HepG2 (cell line): ENCODE data around the gene ZBTB48. TPM values are rescaled to one million over a fixed set of nuclear protein-coding genes. Genes with fewer than 3 reads are reported as not detected.
A peak's percentile ranks its signal among the peaks of the same experiment; 100 is the strongest.

Experiments used
- BORCS8-MEF2B ChIP-seq: sonication (generic); formaldehyde crosslinking; IDR thresholded peaks from 2 replicates; pipeline ENCODE4 v1.8.0; 2022; ENCODE audit warnings: mild to moderate bottlenecking, missing genetic modification reagents
- DPF2 ChIP-seq: sonication (generic); formaldehyde crosslinking; IDR thresholded peaks from 2 replicates; pipeline ENCODE4 v1.4.0; 2020; ENCODE audit warnings: mild to moderate bottlenecking, low read depth, missing genetic modification reagents, borderline replicate concordance
- EZH2 ChIP-seq: conservative IDR thresholded peaks from 2 replicates; pipeline ENCODE4 v1.6.1; 2012; ENCODE audit warnings: mild to moderate bottlenecking, low read depth, low read length, moderate library complexity
- FOXJ3 ChIP-seq: sonication (generic); formaldehyde crosslinking; IDR thresholded peaks from 2 replicates; pipeline ENCODE4 v1.4.0; 2020; ENCODE audit warnings: missing genetic modification reagents, mild to moderate bottlenecking, borderline replicate concordance
- IRF1 ChIP-seq: sonication (generic); formaldehyde crosslinking; IDR thresholded peaks from 2 replicates; pipeline ENCODE4 v1.4.0; 2020; ENCODE audit warnings: low read depth, mild to moderate bottlenecking, missing genetic modification reagents
- NFIB ChIP-seq: sonication (generic); formaldehyde crosslinking; IDR thresholded peaks from 2 replicates; pipeline ENCODE4 v1.9.0; 2021; ENCODE audit warnings: missing genetic modification reagents, mild to moderate bottlenecking, borderline replicate concordance
- PAWR ChIP-seq: sonication (generic); formaldehyde crosslinking; IDR thresholded peaks from 2 replicates; pipeline ENCODE4 v1.4.0; 2020; ENCODE audit warnings: missing genetic modification reagents, mild to moderate bottlenecking, borderline replicate concordance
- PHF21A ChIP-seq: sonication (generic); formaldehyde crosslinking; IDR thresholded peaks from 2 replicates; pipeline ENCODE4 v1.5.0; 2020; ENCODE audit warnings: mild to moderate bottlenecking, missing genetic modification reagents
- RFX3 ChIP-seq: IDR thresholded peaks from 2 replicates; pipeline ENCODE4 v1.6.1; 2016; ENCODE audit warnings: missing biosample characterization, missing genetic modification reagents
- TBX3 ChIP-seq: fragments of 450-650 bp; IDR thresholded peaks from 2 replicates; pipeline ENCODE4 v1.6.1; 2017; ENCODE audit warnings: antibody characterized with exemption, mild to moderate bottlenecking, inconsistent platforms, borderline replicate concordance
- TRIM22 ChIP-seq: fragments of 450-650 bp; IDR thresholded peaks from 2 replicates; pipeline ENCODE4 v1.6.1; 2017
- ZBTB7B ChIP-seq: sonication (generic); formaldehyde crosslinking; IDR thresholded peaks from 2 replicates; pipeline ENCODE4 v1.4.0; 2020; ENCODE audit warnings: missing genetic modification reagents
- ZNF230 ChIP-seq: sonication (generic); formaldehyde crosslinking; IDR thresholded peaks from 2 replicates; pipeline ENCODE4 v1.4.0; 2020; ENCODE audit warnings: mild to moderate bottlenecking, missing genetic modification reagents
- ZNF331 ChIP-seq: sonication (generic); formaldehyde crosslinking; IDR thresholded peaks from 2 replicates; pipeline ENCODE4 v1.4.0; 2020; ENCODE audit warnings: missing genetic modification reagents
- ZNF33B ChIP-seq: sonication (generic); formaldehyde crosslinking; IDR thresholded peaks from 2 replicates; pipeline ENCODE4 v1.5.1; 2020; ENCODE audit warnings: mild to moderate bottlenecking, missing genetic modification reagents
- ZNF367 ChIP-seq: sonication (generic); formaldehyde crosslinking; IDR thresholded peaks from 2 replicates; pipeline ENCODE4 v1.4.0; 2020; ENCODE audit warnings: missing genetic modification reagents, borderline replicate concordance
- ZNF530 ChIP-seq: sonication (generic); formaldehyde crosslinking; IDR thresholded peaks from 2 replicates; pipeline ENCODE4 v1.5.0; 2020; ENCODE audit warnings: low read depth, mild to moderate bottlenecking, missing genetic modification reagents
- ZSCAN31 ChIP-seq: sonication (generic); formaldehyde crosslinking; IDR thresholded peaks from 2 replicates; pipeline ENCODE4 v1.5.0; 2020; ENCODE audit warnings: low read depth, mild to moderate bottlenecking, missing genetic modification reagents
- polyA plus RNA-seq, 8 experiments: library from polyadenylated mRNA; depleted of rRNA in 3 of 8; stranded (reverse) in 7 of 8; unstranded in 1 of 8; fragments of >200 nt; fragmentation: Illumina TruSeq in 4 of 8; extraction: Trizol in 4 of 8; gene quantifications; 2 replicates each; pipeline versions ENCODE4 v1.2.1 to v1.2.3, GENCODE V29; 2011 to 2016; ENCODE audit warnings: low read depth in 4 of 8, missing spikeins in 1 of 8, mixed read lengths in 1 of 8; ENCODE audit not compliant: insufficient read depth in 1 of 8
- total RNA-seq, 5 experiments: library from RNA; depleted of rRNA; stranded (reverse); fragments of >200 nt; fragmentation: Illumina TruSeq; extraction: Trizol; gene quantifications; 2 replicates each; pipeline ENCODE4 v1.2.3, GENCODE V29; 2016; ENCODE audit warnings: low read depth in 1 of 5
- TF ChIP-seq, protein P1 (sequence below): sonication (generic); formaldehyde crosslinking; IDR thresholded peaks from 2 replicates; pipeline ENCODE4 v1.5.0; 2020; ENCODE audit warnings: mild to moderate bottlenecking, low read depth, missing genetic modification reagents, borderline replicate concordance
- TF ChIP-seq, protein P2 (sequence below): IDR thresholded peaks from 2 replicates; pipeline ENCODE4 v1.6.1; 2016; ENCODE audit warnings: mild to moderate bottlenecking, missing biosample characterization, missing genetic modification reagents
- TF ChIP-seq, protein P3 (sequence below): sonication (generic); formaldehyde crosslinking; IDR thresholded peaks from 2 replicates; pipeline ENCODE4 v1.4.0; 2020; ENCODE audit warnings: missing genetic modification reagents
- TF ChIP-seq, protein P4 (sequence below): sonication (generic); formaldehyde crosslinking; IDR thresholded peaks from 2 replicates; pipeline ENCODE4 v1.4.0; 2020; ENCODE audit warnings: missing genetic modification reagents, borderline replicate concordance
- TF ChIP-seq, protein P5 (sequence below): sonication (generic); formaldehyde crosslinking; IDR thresholded peaks from 2 replicates; pipeline ENCODE4 v1.5.0; 2020; ENCODE audit warnings: missing genetic modification reagents

The ZBTB48 gene
- total and polyA plus RNA-seq, 2 of the 13 experiments (the other 11 are each of a cell fraction or from before 2014, with no cell fraction given): 13.0 to 17.1 TPM

DNA sequence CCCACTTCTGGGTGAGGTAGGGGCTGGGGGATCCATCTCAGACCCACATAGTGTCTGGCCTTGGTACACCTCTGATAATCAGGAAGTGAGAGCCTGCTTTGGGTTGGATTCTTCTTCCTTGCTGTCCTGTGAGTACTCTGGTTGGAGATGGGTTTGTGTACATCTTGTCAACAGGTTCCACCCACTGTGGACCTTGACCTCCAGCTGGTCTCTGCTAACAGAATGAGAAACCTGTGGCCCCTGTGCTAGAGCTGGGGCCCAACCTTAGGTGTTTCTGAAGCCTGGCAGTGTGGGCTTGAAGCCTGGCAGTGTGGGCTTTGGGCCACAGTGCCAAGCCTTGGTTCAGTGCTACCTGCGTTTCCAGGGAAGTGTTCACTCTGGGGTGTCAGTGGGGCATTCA is 2.6 kb downstream of the ZBTB48 start (continued):
- TF ChIP-seq BORCS8-MEF2B (CRISPR knock-in tag): no peak
- peak; percentile 65; the same call in 1 of the 2 replicates for TF ChIP-seq FOXJ3 (CRISPR knock-in tag)
- TF ChIP-seq ZNF331 (CRISPR knock-in tag): peak; percentile 78
- 0 out of 2 replicates have a peak, but pooled peaks have one; percentile 37 for TF ChIP-seq ZSCAN31 (CRISPR knock-in tag)
- no peak for TF ChIP-seq ZNF230 (CRISPR knock-in tag)
- TF ChIP-seq, protein P1, sequence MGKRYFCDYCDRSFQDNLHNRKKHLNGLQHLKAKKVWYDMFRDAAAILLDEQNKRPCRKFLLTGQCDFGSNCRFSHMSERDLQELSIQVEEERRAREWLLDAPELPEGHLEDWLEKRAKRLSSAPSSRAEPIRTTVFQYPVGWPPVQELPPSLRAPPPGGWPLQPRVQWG: no peak
- TF ChIP-seq, protein P2, sequence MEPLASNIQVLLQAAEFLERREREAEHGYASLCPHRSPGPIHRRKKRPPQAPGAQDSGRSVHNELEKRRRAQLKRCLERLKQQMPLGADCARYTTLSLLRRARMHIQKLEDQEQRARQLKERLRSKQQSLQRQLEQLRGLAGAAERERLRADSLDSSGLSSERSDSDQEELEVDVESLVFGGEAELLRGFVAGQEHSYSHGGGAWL (CRISPR knock-in tag): no peak
- TF ChIP-seq IRF1 (CRISPR knock-in tag): no peak
- no peak for TF ChIP-seq TBX3
- TF ChIP-seq, protein P3, sequence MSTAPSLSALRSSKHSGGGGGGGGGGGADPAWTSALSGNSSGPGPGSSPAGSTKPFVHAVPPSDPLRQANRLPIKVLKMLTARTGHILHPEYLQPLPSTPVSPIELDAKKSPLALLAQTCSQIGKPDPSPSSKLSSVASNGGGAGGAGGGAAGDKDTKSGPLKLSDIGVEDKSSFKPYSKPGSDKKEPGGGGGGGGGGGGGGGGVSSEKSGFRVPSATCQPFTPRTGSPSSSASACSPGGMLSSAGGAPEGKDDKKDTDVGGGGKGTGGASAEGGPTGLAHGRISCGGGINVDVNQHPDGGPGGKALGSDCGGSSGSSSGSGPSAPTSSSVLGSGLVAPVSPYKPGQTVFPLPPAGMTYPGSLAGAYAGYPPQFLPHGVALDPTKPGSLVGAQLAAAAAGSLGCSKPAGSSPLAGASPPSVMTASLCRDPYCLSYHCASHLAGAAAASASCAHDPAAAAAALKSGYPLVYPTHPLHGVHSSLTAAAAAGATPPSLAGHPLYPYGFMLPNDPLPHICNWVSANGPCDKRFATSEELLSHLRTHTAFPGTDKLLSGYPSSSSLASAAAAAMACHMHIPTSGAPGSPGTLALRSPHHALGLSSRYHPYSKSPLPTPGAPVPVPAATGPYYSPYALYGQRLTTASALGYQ: no peak
- TF ChIP-seq, protein P4, sequence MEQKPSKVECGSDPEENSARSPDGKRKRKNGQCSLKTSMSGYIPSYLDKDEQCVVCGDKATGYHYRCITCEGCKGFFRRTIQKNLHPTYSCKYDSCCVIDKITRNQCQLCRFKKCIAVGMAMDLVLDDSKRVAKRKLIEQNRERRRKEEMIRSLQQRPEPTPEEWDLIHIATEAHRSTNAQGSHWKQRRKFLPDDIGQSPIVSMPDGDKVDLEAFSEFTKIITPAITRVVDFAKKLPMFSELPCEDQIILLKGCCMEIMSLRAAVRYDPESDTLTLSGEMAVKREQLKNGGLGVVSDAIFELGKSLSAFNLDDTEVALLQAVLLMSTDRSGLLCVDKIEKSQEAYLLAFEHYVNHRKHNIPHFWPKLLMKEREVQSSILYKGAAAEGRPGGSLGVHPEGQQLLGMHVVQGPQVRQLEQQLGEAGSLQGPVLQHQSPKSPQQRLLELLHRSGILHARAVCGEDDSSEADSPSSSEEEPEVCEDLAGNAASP: 0 out of 2 replicates have a peak, but pooled peaks have one; percentile 70
- no peak for TF ChIP-seq ZNF367 (CRISPR knock-in tag)
- peak; percentile 55; the same call in 1 of the 2 replicates for TF ChIP-seq ZBTB7B (CRISPR knock-in tag)
- TF ChIP-seq RFX3 (CRISPR knock-in tag): 0 out of 2 replicates have a peak, but pooled peaks have one; percentile 20
- no peak for TF ChIP-seq TRIM22
- peak; percentile 79 for TF ChIP-seq PHF21A (CRISPR knock-in tag)
- TF ChIP-seq ZNF530 (CRISPR knock-in tag): no peak
- TF ChIP-seq DPF2 (CRISPR knock-in tag): peak; percentile 72; the same call in 1 of the 2 replicates
- no peak for TF ChIP-seq EZH2
- no peak for TF ChIP-seq PAWR
- TF ChIP-seq ZNF33B (CRISPR knock-in tag): no peak
- no peak for TF ChIP-seq NFIB (CRISPR knock-in tag)
- TF ChIP-seq, protein P5, sequence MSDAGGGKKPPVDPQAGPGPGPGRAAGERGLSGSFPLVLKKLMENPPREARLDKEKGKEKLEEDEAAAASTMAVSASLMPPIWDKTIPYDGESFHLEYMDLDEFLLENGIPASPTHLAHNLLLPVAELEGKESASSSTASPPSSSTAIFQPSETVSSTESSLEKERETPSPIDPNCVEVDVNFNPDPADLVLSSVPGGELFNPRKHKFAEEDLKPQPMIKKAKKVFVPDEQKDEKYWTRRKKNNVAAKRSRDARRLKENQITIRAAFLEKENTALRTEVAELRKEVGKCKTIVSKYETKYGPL (CRISPR knock-in tag): no peak
